H9 (cell line): Measurements from ENCODE around the gene RSAD1. TPM values are rescaled to one million over a fixed set of nuclear protein-coding genes. Genes with fewer than 3 reads are reported as not detected.

Experiments
- DNase-seq: peaks from one replicate; pipeline ENCODE4 v3.0.0-alpha.2; 2017
- H2AFZ ChIP-seq: one replicate; pipeline ENCODE4 v1.6.1; 2013; ENCODE audit warnings: mild to moderate bottlenecking, low read length, control low read depth, moderate library complexity
- H2AK5ac ChIP-seq: 2 replicates; pipeline ENCODE4 v1.6.1; 2013; ENCODE audit warnings: low read length, control low read depth, mixed read lengths; ENCODE audit not compliant: insufficient read length
- H2BK120ac ChIP-seq: one replicate; pipeline ENCODE4 v1.6.1; 2013; ENCODE audit warnings: low read depth, mild to moderate bottlenecking, low read length, control low read depth, inconsistent platforms; ENCODE audit not compliant: poor library complexity, severe bottlenecking
- H2BK12ac ChIP-seq: 2 replicates; pipeline ENCODE4 v1.6.1; 2013; ENCODE audit warnings: low read length, control low read depth, mixed read lengths, low read depth; ENCODE audit not compliant: insufficient read length
- H2BK15ac ChIP-seq: 2 replicates; pipeline ENCODE4 v1.6.1; 2013; ENCODE audit warnings: low read depth, low read length, control low read depth
- H2BK20ac ChIP-seq: one replicate; pipeline ENCODE4 v1.6.1; 2013; ENCODE audit warnings: low read depth, mild to moderate bottlenecking, low read length, control low read depth, inconsistent platforms; ENCODE audit not compliant: poor library complexity, severe bottlenecking
- H2BK5ac ChIP-seq: 2 replicates; pipeline ENCODE4 v1.6.1; 2013; ENCODE audit warnings: low read length, control low read depth, mixed read lengths; ENCODE audit not compliant: insufficient read length
- H3K14ac ChIP-seq: 2 replicates; pipeline ENCODE4 v1.6.1; 2013; ENCODE audit warnings: low read length, control low read depth; ENCODE audit not compliant: insufficient read depth
- H3K18ac ChIP-seq: 2 replicates; pipeline ENCODE4 v1.6.1; 2013; ENCODE audit warnings: low read depth, mild to moderate bottlenecking, mixed read lengths, low read length, control low read depth; ENCODE audit not compliant: insufficient read length
- H3K23ac ChIP-seq: 2 replicates; pipeline ENCODE4 v1.6.1; 2013; ENCODE audit warnings: low read length, control low read depth, mixed read lengths, low read depth; ENCODE audit not compliant: insufficient read length
- H3K23me2 ChIP-seq: 2 replicates; pipeline ENCODE4 v1.6.1; 2013; ENCODE audit warnings: low read depth, mild to moderate bottlenecking, mixed read lengths, low read length, control low read depth; ENCODE audit not compliant: insufficient read length, poor library complexity, severe bottlenecking
- H3K27ac ChIP-seq: 2 replicates; pipeline ENCODE4 v1.5.1; 2013; ENCODE audit warnings: low read length, control low read depth, mixed read lengths, low read depth; ENCODE audit not compliant: insufficient read length
- H3K27me3 ChIP-seq: 2 replicates; pipeline ENCODE4 v1.6.1; 2013; ENCODE audit warnings: low read length, control low read depth, inconsistent platforms; ENCODE audit not compliant: insufficient read depth
- H3K4ac ChIP-seq: 2 replicates; pipeline ENCODE4 v1.6.1; 2013; ENCODE audit warnings: low read depth, mild to moderate bottlenecking, control low read depth, inconsistent platforms, low read length, moderate library complexity
- H3K4me1 ChIP-seq: 2 replicates; pipeline ENCODE4 v1.6.1; 2013; ENCODE audit warnings: low read length, control low read depth, inconsistent platforms; ENCODE audit not compliant: insufficient read depth
- H3K4me2 ChIP-seq: 2 replicates; pipeline ENCODE4 v1.6.1; 2013; ENCODE audit warnings: low read length, control low read depth, mixed read lengths; ENCODE audit not compliant: insufficient read length, insufficient read depth
- H3K56ac ChIP-seq: 2 replicates; pipeline ENCODE4 v1.6.1; 2013; ENCODE audit warnings: low read depth, mild to moderate bottlenecking, mixed read lengths, low read length, control low read depth; ENCODE audit not compliant: insufficient read length
- H3K79me1 ChIP-seq: 2 replicates; pipeline ENCODE4 v1.6.1; 2013; ENCODE audit warnings: low read depth, mild to moderate bottlenecking, moderate library complexity, low read length, control low read depth, inconsistent platforms; ENCODE audit not compliant: insufficient read depth, poor library complexity, severe bottlenecking
- H3K79me2 ChIP-seq: 2 replicates; pipeline ENCODE4 v1.6.1; 2013; ENCODE audit warnings: low read length, control low read depth, inconsistent platforms; ENCODE audit not compliant: insufficient read depth
- H3K9ac ChIP-seq: 2 replicates; pipeline ENCODE4 v1.6.1; 2013; ENCODE audit warnings: low read length, control low read depth, mixed read lengths; ENCODE audit not compliant: insufficient read length; ENCODE audit errors: extremely low read depth
- H3K9me3 ChIP-seq: one replicate; pipeline ENCODE4 v1.6.1; 2013; ENCODE audit warnings: low read depth, low read length, inconsistent platforms; ENCODE audit not compliant: control insufficient read depth
- H3T11ph ChIP-seq: one replicate; pipeline ENCODE4 v1.6.1; 2013; ENCODE audit warnings: mild to moderate bottlenecking, low read length, control low read depth, inconsistent platforms
- H4K20me1 ChIP-seq: one replicate; pipeline ENCODE4 v1.6.1; 2013; ENCODE audit not compliant: control insufficient read depth, insufficient read length, insufficient read depth
- H4K5ac ChIP-seq: 2 replicates; pipeline ENCODE4 v1.6.1; 2013; ENCODE audit warnings: low read depth, mild to moderate bottlenecking, mixed read lengths, low read length, control low read depth; ENCODE audit not compliant: insufficient read length
- H4K8ac ChIP-seq: replicated peaks from 2 replicates; pipeline ENCODE4 v1.6.1; 2013; ENCODE audit warnings: low read length, control low read depth, mixed read lengths, low read depth; ENCODE audit not compliant: insufficient read length
- H4K91ac ChIP-seq: 2 replicates; pipeline ENCODE4 v1.6.1; 2013; ENCODE audit warnings: low read depth, mild to moderate bottlenecking, moderate library complexity, mixed read lengths, low read length, control low read depth; ENCODE audit not compliant: insufficient read length
- H3K27ac Mint-ChIP-seq, 3 experiments: 2 replicates in 2 of 3; 3 replicates in 1 of 3; pipeline ENCODE4 v1.8.0; 2020 to 2021; ENCODE audit warnings: mixed read lengths in 3 of 3, mild to moderate bottlenecking in 1 of 3, moderate library complexity in 1 of 3
- H3K27me3 Mint-ChIP-seq: 2 replicates; pipeline ENCODE4 v1.8.0; 2021; ENCODE audit warnings: low read depth, mild to moderate bottlenecking, moderate library complexity, mixed read lengths
- H3K36me3 Mint-ChIP-seq, 3 experiments: 2 replicates in 2 of 3; 3 replicates in 1 of 3; pipeline ENCODE4 v1.8.0; 2020 to 2021; ENCODE audit warnings: low read depth in 3 of 3, mixed read lengths in 3 of 3; ENCODE audit not compliant: insufficient read depth in 1 of 3
- H3K4me1 Mint-ChIP-seq, 2 experiments: 2 replicates each; pipeline ENCODE4 v1.8.0; 2020; ENCODE audit warnings: mixed read lengths in 2 of 2
- H3K4me3 Mint-ChIP-seq, 2 experiments: 2 replicates in 1 of 2; 3 replicates in 1 of 2; pipeline ENCODE4 v1.8.0; 2020 to 2021; ENCODE audit warnings: mild to moderate bottlenecking in 2 of 2, mixed read lengths in 2 of 2, moderate library complexity in 1 of 2
- H3K9me3 Mint-ChIP-seq, 2 experiments: 2 replicates in 1 of 2; 3 replicates in 1 of 2; pipeline ENCODE4 v1.8.0; 2020; ENCODE audit warnings: mild to moderate bottlenecking in 2 of 2, mixed read lengths in 2 of 2, moderate library complexity in 1 of 2
- WGBS: extraction: QIAGEN DNeasy Blood & Tissue Kit; methylation state at CpG from one replicate; pipeline ENCODE4 v1.1.7; 2013; ENCODE audit warnings: missing lambda C conversion rate, low lambda C conversion rate, mixed read lengths; ENCODE audit not compliant: insufficient read length; ENCODE audit errors: extremely low coverage; 5-methylcytosine and 5-hydroxymethylcytosine counted together
- total RNA-seq: library from RNA; stranded (reverse); gene quantifications from 2 replicates; pipeline ENCODE4 v1.2.1, GENCODE V29; 2021
- TF ChIP-seq, protein P1 (sequence below): fragments of 200-600 bp; sonication (generic); conservative IDR thresholded peaks from 3 replicates; pipeline ENCODE4 v1.8.0; 2021; ENCODE audit warnings: antibody characterized with exemption, mild to moderate bottlenecking

Gene RSAD1
- total RNA-seq, 1 experiment from 2014 or later, result 27.9 TPM

DNA sequence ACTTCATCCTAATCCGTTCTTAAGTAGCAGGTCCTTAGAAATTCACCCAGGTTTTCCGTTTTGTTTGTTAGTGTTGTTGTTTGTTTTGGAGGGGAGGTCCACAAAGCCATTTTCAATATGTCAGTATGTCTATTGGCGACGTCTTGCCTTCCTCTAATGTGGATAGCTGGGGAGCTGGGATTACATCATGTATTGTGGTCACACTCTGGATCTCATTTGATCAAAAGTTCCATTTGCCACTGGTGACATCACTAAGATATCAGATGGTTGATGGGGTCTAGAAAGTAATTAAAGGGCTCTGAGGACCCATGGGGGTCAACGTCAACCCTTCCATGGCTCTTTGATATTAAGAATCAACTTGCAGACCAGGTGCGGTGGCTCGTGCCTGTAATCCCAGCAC is 51.2 kb downstream of the RSAD1 start:
- H3K4me1 ChIP-seq, result peaks cover 3% of the 10 kb centered on the region; the same call in 1 of the 2 replicates
- no peak overlapping the region for H2AK5ac ChIP-seq
- no peak overlapping the region for H3K14ac ChIP-seq
- H2BK5ac ChIP-seq, result no peak overlapping the region
- Mint-ChIP-seq H3K27ac (no peak overlapping the region), H3K36me3 (no peaks in the 10 kb centered on the region), H3K27me3 (peaks cover 49% of the 10 kb centered on the region), H3K4me1 (peaks cover 39 to 42% of the 10 kb centered on the region in 2 experiments), H3K4me3 (no peak overlapping the region), H3K9me3 (no peaks in the 10 kb centered on the region; a peak in 1 of 5 replicates)
- H3K18ac ChIP-seq, result no peak overlapping the region
- no peaks in the 10 kb centered on the region for H3K9me3 ChIP-seq
- H3K27me3 ChIP-seq, result no peaks in the 10 kb centered on the region; the same call in 1 of the 2 replicates
- H3K23me2 ChIP-seq, result peaks cover 17% of the 10 kb centered on the region
- H4K5ac ChIP-seq, result no peak overlapping the region
- no peak overlapping the region for H2BK20ac ChIP-seq
- no peak overlapping the region for H2BK15ac ChIP-seq
- H3K79me2 ChIP-seq, result no peaks in the 10 kb centered on the region
- H3K4ac ChIP-seq, result no peak overlapping the region
- no peak overlapping the region for H2BK120ac ChIP-seq
- no peak overlapping the region for H3K56ac ChIP-seq
- no peaks in the 10 kb centered on the region for H4K20me1 ChIP-seq
- no peak for DNase-seq
- H3T11ph ChIP-seq, result no peak overlapping the region
- no peak overlapping the region for H4K91ac ChIP-seq
- H3K79me1 ChIP-seq, result no peaks in the 10 kb centered on the region
- no peak overlapping the region for H3K9ac ChIP-seq
- no peak overlapping the region for H3K27ac ChIP-seq
- no CpG with 5 or more reads among the region's 7 CpGs for WGBS
- H2AFZ ChIP-seq, result no peak overlapping the region
- H4K8ac ChIP-seq, result no peak overlapping the region
- no peak overlapping the region for H2BK12ac ChIP-seq
- TF ChIP-seq, protein P1, sequence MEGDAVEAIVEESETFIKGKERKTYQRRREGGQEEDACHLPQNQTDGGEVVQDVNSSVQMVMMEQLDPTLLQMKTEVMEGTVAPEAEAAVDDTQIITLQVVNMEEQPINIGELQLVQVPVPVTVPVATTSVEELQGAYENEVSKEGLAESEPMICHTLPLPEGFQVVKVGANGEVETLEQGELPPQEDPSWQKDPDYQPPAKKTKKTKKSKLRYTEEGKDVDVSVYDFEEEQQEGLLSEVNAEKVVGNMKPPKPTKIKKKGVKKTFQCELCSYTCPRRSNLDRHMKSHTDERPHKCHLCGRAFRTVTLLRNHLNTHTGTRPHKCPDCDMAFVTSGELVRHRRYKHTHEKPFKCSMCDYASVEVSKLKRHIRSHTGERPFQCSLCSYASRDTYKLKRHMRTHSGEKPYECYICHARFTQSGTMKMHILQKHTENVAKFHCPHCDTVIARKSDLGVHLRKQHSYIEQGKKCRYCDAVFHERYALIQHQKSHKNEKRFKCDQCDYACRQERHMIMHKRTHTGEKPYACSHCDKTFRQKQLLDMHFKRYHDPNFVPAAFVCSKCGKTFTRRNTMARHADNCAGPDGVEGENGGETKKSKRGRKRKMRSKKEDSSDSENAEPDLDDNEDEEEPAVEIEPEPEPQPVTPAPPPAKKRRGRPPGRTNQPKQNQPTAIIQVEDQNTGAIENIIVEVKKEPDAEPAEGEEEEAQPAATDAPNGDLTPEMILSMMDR, result no peak
- no peak overlapping the region for H3K23ac ChIP-seq
- H3K4me2 ChIP-seq, result no peak overlapping the region
